Measurements from ENCODE around the gene SPATA31C2.
"Not testable (repeated sequence)": the region's sequence is repeated elsewhere in the genome, so short reads cannot be mapped to it uniquely, and the experiment has no call there.

The SPATA31C2 gene

DNA sequence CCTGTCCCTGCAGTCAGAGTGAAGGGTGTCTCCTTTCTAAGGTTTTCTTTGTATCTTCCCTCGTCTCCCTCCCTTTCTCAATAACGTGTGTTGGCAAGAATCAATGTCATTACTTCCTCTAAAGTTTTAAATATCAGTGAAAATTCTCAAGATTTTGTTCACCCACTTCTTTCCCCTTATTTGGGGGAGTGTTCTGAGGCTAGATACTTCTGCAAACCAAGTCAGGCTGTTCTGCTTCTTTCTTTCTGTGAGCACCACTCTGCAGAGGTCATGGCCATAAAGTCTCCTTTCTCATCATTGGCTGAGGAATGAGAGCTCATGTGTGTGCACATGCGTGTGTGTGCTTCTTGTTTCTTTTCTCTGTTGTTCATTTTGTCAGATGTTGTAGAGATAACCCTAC, 26.6 kb upstream of the SPATA31C2 start:
- H3K36me3 ChIP-seq (ENCODE audit: control insufficient read depth, insufficient read depth, low read length): no peaks in the 10 kb centered on the region
- no peaks in the 10 kb centered on the region for H3K27me3 ChIP-seq (ENCODE audit: control insufficient read depth, insufficient read depth, low read length)
- no peak overlapping the region for H3K4me2 ChIP-seq (ENCODE audit: low read length)
- no peaks in the 10 kb centered on the region for H3K9me3 ChIP-seq (ENCODE audit: control insufficient read depth, low read length)
- TF ChIP-seq, protein P1, sequence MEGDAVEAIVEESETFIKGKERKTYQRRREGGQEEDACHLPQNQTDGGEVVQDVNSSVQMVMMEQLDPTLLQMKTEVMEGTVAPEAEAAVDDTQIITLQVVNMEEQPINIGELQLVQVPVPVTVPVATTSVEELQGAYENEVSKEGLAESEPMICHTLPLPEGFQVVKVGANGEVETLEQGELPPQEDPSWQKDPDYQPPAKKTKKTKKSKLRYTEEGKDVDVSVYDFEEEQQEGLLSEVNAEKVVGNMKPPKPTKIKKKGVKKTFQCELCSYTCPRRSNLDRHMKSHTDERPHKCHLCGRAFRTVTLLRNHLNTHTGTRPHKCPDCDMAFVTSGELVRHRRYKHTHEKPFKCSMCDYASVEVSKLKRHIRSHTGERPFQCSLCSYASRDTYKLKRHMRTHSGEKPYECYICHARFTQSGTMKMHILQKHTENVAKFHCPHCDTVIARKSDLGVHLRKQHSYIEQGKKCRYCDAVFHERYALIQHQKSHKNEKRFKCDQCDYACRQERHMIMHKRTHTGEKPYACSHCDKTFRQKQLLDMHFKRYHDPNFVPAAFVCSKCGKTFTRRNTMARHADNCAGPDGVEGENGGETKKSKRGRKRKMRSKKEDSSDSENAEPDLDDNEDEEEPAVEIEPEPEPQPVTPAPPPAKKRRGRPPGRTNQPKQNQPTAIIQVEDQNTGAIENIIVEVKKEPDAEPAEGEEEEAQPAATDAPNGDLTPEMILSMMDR (IDR thresholded peaks at IDR 0.05): no peak
- H3K4me1 ChIP-seq: no peaks in the 10 kb centered on the region
- H3K27ac ChIP-seq: no peak overlapping the region
- no peak overlapping the region for H2AFZ ChIP-seq
- no peak overlapping the region for H3K4me3 ChIP-seq (ENCODE audit: low read depth, low read length)
- no peak overlapping the region for H3K9ac ChIP-seq
- H3K79me2 ChIP-seq: no peaks in the 10 kb centered on the region

DNA sequence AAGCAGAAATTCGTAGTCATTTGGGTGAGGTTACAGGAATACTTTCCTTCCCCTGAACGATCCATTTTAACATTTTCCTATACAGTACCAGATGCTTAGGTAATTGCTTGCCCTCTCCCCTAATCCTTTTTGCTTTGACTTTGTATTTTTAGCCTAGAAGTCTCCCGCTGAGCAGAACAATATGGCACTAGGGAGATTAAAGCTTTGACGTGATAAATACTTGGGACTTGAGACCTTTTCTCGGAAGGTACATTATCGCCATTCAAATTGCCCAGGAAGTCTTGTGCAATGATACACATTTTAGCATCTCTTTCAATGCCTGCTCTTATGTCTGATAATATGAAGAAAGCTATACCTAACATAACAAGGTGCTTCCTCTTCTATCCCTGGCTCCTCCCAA, 22.9 kb upstream of the SPATA31C2 start:
- H3K27ac ChIP-seq: no peak overlapping the region

DNA sequence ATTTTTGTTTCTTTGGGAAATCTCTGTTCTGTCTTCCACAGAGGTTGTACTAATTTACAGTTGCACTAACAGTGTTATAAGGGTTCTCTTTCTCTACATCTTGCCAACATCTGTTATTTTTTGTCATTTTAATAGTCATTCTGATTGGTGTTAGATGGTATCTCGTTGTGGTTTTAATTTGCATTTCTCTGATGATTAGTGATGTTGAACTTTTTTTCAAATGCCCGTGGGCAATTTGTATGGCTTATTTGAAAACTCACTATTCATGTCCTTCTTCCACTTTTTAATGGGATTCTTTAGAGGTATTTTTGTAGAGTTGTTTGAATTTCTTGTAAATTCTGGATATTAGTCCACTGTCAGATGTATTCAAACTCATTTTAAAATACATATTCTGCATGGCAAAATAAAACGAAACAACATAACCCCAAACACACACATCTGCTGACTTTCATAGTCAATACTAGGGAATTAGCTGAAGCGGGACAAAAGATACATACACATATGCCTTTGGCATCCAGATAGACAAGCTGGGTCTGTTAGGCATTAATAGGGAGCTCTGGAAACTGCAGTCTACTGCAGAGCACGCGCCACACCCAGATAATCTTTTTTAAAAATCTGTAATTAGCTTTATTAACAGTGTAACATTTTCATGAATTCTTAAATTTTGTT, 5.8 kb upstream of the SPATA31C2 start:
- Histone ChIP-seq H3K36me3 (ENCODE audit: control insufficient read depth, insufficient read depth, low read length) (no peaks in the 10 kb centered on the region), H3K4me3 (ENCODE audit: low read depth, low read length) (no peak overlapping the region), H3K9me3 (ENCODE audit: control insufficient read depth, low read length) (no peaks in the 10 kb centered on the region), H3K9ac (no peak overlapping the region), H3K4me1 (no peaks in the 10 kb centered on the region), H3K4me2 (ENCODE audit: low read length) (no peak overlapping the region), H3K79me2 (no peaks in the 10 kb centered on the region), H3K27ac (no peak overlapping the region), H3K27me3 (ENCODE audit: control insufficient read depth, insufficient read depth, low read length) (no peaks in the 10 kb centered on the region), H2AFZ (no peak overlapping the region)
- TF ChIP-seq, protein P1 (IDR thresholded peaks at IDR 0.05): no peak

More for the DNA sequence above, 22.9 kb upstream of the SPATA31C2 start:
- H3K9me3 ChIP-seq (ENCODE audit: control insufficient read depth, low read length): no peaks in the 10 kb centered on the region
- H3K36me3 ChIP-seq (ENCODE audit: control insufficient read depth, insufficient read depth, low read length): no peaks in the 10 kb centered on the region
- no peaks in the 10 kb centered on the region for H3K27me3 ChIP-seq (ENCODE audit: control insufficient read depth, insufficient read depth, low read length)
- H3K4me3 ChIP-seq (ENCODE audit: low read depth, low read length): no peak overlapping the region
- H3K9ac ChIP-seq: no peak overlapping the region
- no peak overlapping the region for H2AFZ ChIP-seq
- TF ChIP-seq, protein P1 (IDR thresholded peaks at IDR 0.05): no peak
- H3K4me1 ChIP-seq: no peaks in the 10 kb centered on the region
- H3K79me2 ChIP-seq: no peaks in the 10 kb centered on the region
- H3K4me2 ChIP-seq (ENCODE audit: low read length): no peak overlapping the region

DNA sequence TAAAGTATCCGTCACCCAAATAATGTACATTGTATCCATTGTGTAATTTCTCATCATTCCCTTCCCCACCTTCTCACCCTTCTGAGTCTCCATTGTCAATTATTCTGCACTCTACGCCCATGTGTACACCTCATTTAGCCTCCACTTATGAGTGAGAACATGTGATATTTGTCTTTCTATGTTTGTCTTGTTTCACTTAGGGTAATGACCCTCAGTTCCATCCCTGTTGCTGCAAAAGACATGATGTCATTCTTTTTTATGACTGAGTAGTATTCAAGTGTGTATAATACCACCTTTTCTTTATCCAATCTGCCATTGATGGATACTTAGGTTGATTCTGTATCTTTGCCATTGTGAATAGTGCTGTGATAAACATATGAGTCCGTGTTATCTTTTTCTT, 4.9 kb upstream of the SPATA31C2 start:
- Histone ChIP-seq H3K9me3 (ENCODE audit: control insufficient read depth, low read length) (no peaks in the 10 kb centered on the region), H3K9ac (no peak overlapping the region), H2AFZ (no peak overlapping the region), H3K4me2 (ENCODE audit: low read length) (no peak overlapping the region), H3K36me3 (ENCODE audit: control insufficient read depth, insufficient read depth, low read length) (no peaks in the 10 kb centered on the region), H3K4me3 (ENCODE audit: low read depth, low read length) (no peak overlapping the region), H3K79me2 (no peaks in the 10 kb centered on the region), H3K27ac (no peak overlapping the region), H3K27me3 (ENCODE audit: control insufficient read depth, insufficient read depth, low read length) (no peaks in the 10 kb centered on the region), H3K4me1 (no peaks in the 10 kb centered on the region)
- TF ChIP-seq, protein P1 (IDR thresholded peaks at IDR 0.05): no peak

DNA sequence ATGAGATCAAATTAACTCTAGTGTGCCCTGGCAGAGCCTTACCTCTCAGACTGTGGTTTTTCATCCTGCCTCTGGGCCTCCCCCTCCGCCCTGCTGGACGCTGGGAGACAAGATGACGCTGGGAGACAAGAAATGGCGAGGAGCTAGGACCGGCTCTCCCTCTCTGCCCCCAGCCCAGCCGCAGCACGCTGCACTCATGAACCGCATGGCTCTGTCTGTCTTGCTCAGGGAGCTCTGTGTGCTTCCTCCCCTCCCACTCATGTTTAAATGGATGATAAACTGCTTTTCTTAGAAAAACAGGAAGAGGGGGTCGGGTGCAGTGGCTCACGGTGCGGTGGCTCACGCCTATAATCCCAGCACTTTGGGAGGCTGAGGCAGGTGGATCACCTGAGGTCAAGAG, 4.7 kb downstream of the SPATA31C2 start:
- not testable (repeated sequence) for H3K9ac ChIP-seq; H3K79me2 ChIP-seq; H3K9me3 ChIP-seq (ENCODE audit: control insufficient read depth, low read length); H3K4me3 ChIP-seq (ENCODE audit: low read depth, low read length); H3K27me3 ChIP-seq (ENCODE audit: control insufficient read depth, insufficient read depth, low read length); H3K36me3 ChIP-seq (ENCODE audit: control insufficient read depth, insufficient read depth, low read length); H3K4me2 ChIP-seq (ENCODE audit: low read length); H3K4me1 ChIP-seq; H2AFZ ChIP-seq; H3K27ac ChIP-seq

DNA sequence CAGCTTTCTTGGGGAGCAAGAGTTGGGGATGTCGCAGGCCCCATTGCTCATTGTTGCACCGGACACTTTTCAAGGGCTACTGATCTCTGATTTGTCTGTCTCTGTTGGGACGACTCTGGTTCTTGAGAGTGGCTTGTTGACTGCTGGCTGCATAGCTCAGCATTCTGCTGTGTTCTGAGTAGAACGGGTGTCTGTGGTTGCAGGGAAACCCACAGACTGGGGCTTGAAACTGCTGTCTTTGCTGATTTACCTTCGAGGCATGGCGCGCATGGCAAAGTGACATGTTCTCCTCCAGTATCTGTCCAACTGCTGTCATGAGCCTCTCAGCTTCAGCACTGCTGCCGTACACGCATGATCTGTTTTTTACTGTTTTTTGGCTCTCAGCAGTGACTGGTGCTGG, 8.7 kb downstream of the SPATA31C2 start:
- not testable (repeated sequence) for H2AFZ ChIP-seq; H3K4me1 ChIP-seq; H3K4me3 ChIP-seq (ENCODE audit: low read depth, low read length); H3K27me3 ChIP-seq (ENCODE audit: control insufficient read depth, insufficient read depth, low read length); H3K79me2 ChIP-seq; H3K36me3 ChIP-seq (ENCODE audit: control insufficient read depth, insufficient read depth, low read length); H3K4me2 ChIP-seq (ENCODE audit: low read length); H3K27ac ChIP-seq; H3K9ac ChIP-seq; H3K9me3 ChIP-seq (ENCODE audit: control insufficient read depth, low read length)

DNA sequence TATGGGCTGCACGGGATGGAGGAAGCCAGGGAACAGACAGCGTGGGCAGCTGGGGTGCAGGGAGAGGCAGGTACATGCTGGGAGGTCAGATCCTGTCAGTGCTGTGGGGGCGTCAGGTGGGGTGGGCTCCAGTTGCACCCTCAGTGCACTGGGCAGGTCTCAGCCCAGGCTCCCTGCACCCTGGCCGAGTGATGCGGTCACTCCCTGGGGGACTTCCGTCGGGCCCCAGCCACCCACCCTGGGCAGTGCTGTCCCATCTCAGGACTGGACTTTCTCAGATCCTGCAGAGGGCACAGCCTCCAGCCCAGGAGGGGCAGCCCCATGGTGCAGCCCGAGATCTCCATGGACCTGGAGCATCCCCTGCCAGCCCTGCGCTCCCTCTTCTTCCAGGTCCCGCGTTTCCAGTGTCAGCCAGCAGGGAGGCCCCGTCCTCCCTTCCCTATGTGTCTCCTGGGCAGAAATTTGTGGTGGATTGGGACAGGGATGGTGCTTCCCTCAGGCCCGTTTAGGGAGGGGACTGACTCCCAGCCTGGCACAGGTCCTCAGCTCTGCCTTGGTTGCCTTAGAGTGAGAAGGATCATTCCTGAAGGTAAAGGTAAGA, 10.5 kb downstream of the SPATA31C2 start:
- not testable (repeated sequence) for H3K4me3 ChIP-seq (ENCODE audit: low read depth, low read length); H2AFZ ChIP-seq; H3K4me2 ChIP-seq (ENCODE audit: low read length); H3K9ac ChIP-seq; H3K36me3 ChIP-seq (ENCODE audit: control insufficient read depth, insufficient read depth, low read length); H3K27me3 ChIP-seq (ENCODE audit: control insufficient read depth, insufficient read depth, low read length); H3K9me3 ChIP-seq (ENCODE audit: control insufficient read depth, low read length); H3K79me2 ChIP-seq; H3K27ac ChIP-seq; H3K4me1 ChIP-seq

DNA sequence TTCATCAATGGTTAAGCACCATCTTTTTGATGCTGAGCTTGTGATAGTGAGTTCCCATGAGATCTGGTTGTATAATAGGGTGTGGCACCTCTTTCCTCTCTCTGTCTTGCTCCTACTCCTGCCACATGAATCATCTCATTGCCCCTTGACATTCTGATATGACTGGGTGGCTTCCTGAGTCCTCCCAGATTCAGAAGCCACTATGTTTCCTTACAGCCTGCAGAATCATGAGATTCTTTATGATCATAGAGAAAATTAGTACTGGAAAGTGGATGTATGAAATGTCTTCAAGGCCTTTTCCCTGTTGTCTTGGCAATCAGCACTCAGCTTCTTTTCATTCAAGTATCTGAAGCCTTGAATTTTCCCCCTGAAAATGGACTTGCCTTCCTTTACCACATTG, 14.9 kb downstream of the SPATA31C2 start:
- H3K4me3 ChIP-seq (ENCODE audit: low read depth, low read length); H3K9me3 ChIP-seq (ENCODE audit: control insufficient read depth, low read length); H3K79me2 ChIP-seq; H3K9ac ChIP-seq; H3K27ac ChIP-seq; H3K36me3 ChIP-seq (ENCODE audit: control insufficient read depth, insufficient read depth, low read length); H3K27me3 ChIP-seq (ENCODE audit: control insufficient read depth, insufficient read depth, low read length); H3K4me1 ChIP-seq; H2AFZ ChIP-seq; H3K4me2 ChIP-seq (ENCODE audit: low read length): not testable (repeated sequence)

Measured in parathyroid adenoma (tissue), 2 donors.